Measurements from ENCODE around the gene WDTC1. TPM values are rescaled to one million over a fixed set of nuclear protein-coding genes. Genes with fewer than 3 reads are reported as not detected.

Gene WDTC1
- total RNA-seq, 2 donors from 2014 or later, result 34.6 to 43.5 TPM

- H3K9me3 ChIP-seq, result no peaks in the 10 kb centered on the region
- no peak for TF ChIP-seq CTCF (IDR thresholded peaks at IDR 0.05)
- H3K36me3 ChIP-seq, result peaks cover 54% of the 10 kb centered on the region
Observed at GRCh38 chr1:27330786-27331185, 96.4 kb downstream of the WDTC1 start.

GRCh38 chr1:27331426-27331825 lies 97.0 kb downstream of the WDTC1 start:
- H3K27me3 ChIP-seq (replicated peaks; ENCODE audit: insufficient read depth), result no peaks in the 10 kb centered on the region
- H3K36me3 ChIP-seq, result peaks cover 56% of the 10 kb centered on the region
- peaks cover 2 to 6% of the 10 kb centered on the region in 2 donors for H3K4me1 ChIP-seq (ENCODE audit: control insufficient read depth in 1 of 2, low read depth in 2 of 2)
- H3K27ac ChIP-seq, result no peak overlapping the region
- TF ChIP-seq CTCF (IDR thresholded peaks at IDR 0.05), result no peak
- no peak overlapping the region for H3K4me3 ChIP-seq
- no peaks in the 10 kb centered on the region for H3K9me3 ChIP-seq
- DNase-seq (ENCODE audit: low spot score), result no peak
- no peak for ATAC-seq (ENCODE audit: insufficient number of reproducible peaks, low FRiP score, low read depth)

More at GRCh38 chr1:27330786-27331185, 96.4 kb downstream of the WDTC1 start:
- Histone ChIP-seq H3K27ac (no peak overlapping the region), H3K27me3 (replicated peaks; ENCODE audit: insufficient read depth) (no peaks in the 10 kb centered on the region), H3K4me3 (no peak overlapping the region), H3K4me1 (ENCODE audit: control insufficient read depth in 1 of 2, low read depth in 2 of 2) (peaks cover 2 to 13% of the 10 kb centered on the region in 2 donors)
- DNase-seq (ENCODE audit: low spot score) (no peak), ATAC-seq (ENCODE audit: insufficient number of reproducible peaks, low FRiP score, low read depth) (no peak)

GRCh38 chr1:27331922-27332321 lies 97.5 kb downstream of the WDTC1 start:
- no peak overlapping the region for H3K4me3 ChIP-seq
- H3K27ac ChIP-seq, result no peak overlapping the region
- no peaks in the 10 kb centered on the region for H3K27me3 ChIP-seq (replicated peaks; ENCODE audit: insufficient read depth)
- no peak for DNase-seq (ENCODE audit: low spot score)
- ATAC-seq (ENCODE audit: insufficient number of reproducible peaks, low FRiP score, low read depth), result no peak
- no peaks in the 10 kb centered on the region for H3K9me3 ChIP-seq
- H3K4me1 ChIP-seq (ENCODE audit: control insufficient read depth in 1 of 2, low read depth in 2 of 2), result peaks cover under 1 to 1% of the 10 kb centered on the region in 2 donors
- H3K36me3 ChIP-seq, result peaks cover 58% of the 10 kb centered on the region
- TF ChIP-seq CTCF (IDR thresholded peaks at IDR 0.05), result no peak

- H3K36me3 ChIP-seq, result peaks cover 59% of the 10 kb centered on the region
- ATAC-seq (ENCODE audit: insufficient number of reproducible peaks, low FRiP score, low read depth), result no peak
- no peak for DNase-seq (ENCODE audit: low spot score)
Observed at GRCh38 chr1:27332536-27333281, 98.3 kb downstream of the WDTC1 start.

More at GRCh38 chr1:27332536-27333281, 98.3 kb downstream of the WDTC1 start:
- TF ChIP-seq CTCF (IDR thresholded peaks at IDR 0.05), result peak; percentile 81
- Histone ChIP-seq H3K4me1 (ENCODE audit: control insufficient read depth in 1 of 2, low read depth in 2 of 2) (no peaks in the 10 kb centered on the region), H3K27ac (no peak overlapping the region), H3K9me3 (no peaks in the 10 kb centered on the region), H3K27me3 (replicated peaks; ENCODE audit: insufficient read depth) (no peaks in the 10 kb centered on the region), H3K4me3 (no peak overlapping the region)
